ENCODE measurements around the gene ERC2. TPM values are rescaled to one million over a fixed set of nuclear protein-coding genes. Genes with fewer than 3 reads are reported as not detected.

The ERC2 gene
- total and polyA plus RNA-seq, 2 donors (not counting 1 experiment from before 2014, with no cell fraction given): 0.14 to 0.17 TPM

DNA sequence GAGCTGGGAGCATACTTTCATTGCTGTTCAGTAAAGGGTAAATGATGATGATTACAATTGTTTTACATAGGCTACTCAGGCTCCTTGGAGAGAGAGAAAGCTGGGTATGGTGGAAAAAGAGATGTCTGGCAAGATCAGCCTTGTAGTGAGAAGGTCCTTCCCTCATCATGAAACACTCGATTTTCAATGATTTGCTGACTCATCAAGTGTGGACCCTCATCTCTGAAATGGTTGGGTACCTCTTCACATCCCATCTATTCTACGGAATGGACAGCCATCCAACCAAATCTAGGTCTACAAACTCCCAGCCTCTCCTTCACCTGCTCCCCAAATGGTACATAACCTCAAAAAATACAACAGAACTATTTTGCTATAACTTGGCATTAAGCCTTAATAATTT is 610.6 kb downstream of the ERC2 start:
- H3K4me1 ChIP-seq (ENCODE audit: control insufficient read depth, extremely low read depth, insufficient read depth, low read length): no peaks in the 10 kb centered on the region
- TF ChIP-seq, protein P1, sequence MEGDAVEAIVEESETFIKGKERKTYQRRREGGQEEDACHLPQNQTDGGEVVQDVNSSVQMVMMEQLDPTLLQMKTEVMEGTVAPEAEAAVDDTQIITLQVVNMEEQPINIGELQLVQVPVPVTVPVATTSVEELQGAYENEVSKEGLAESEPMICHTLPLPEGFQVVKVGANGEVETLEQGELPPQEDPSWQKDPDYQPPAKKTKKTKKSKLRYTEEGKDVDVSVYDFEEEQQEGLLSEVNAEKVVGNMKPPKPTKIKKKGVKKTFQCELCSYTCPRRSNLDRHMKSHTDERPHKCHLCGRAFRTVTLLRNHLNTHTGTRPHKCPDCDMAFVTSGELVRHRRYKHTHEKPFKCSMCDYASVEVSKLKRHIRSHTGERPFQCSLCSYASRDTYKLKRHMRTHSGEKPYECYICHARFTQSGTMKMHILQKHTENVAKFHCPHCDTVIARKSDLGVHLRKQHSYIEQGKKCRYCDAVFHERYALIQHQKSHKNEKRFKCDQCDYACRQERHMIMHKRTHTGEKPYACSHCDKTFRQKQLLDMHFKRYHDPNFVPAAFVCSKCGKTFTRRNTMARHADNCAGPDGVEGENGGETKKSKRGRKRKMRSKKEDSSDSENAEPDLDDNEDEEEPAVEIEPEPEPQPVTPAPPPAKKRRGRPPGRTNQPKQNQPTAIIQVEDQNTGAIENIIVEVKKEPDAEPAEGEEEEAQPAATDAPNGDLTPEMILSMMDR (conservative IDR thresholded peaks at IDR 0.05 in 1 of 2, IDR thresholded peaks at IDR 0.05 in 1 of 2; ENCODE audit: low read depth in 1 of 2, low read length in 2 of 2): no peak
- no peak for TF ChIP-seq EZH2 (IDR thresholded peaks at IDR 0.05; ENCODE audit: low read length, missing control alignments)
- no peaks in the 10 kb centered on the region for H4K20me1 ChIP-seq (ENCODE audit: control insufficient read depth, extremely low read depth, insufficient read depth, low read length)
- H3K79me2 ChIP-seq (ENCODE audit: control insufficient read depth, insufficient read depth, low read length): no peaks in the 10 kb centered on the region
- H2AFZ ChIP-seq (ENCODE audit: low read length): no peak overlapping the region
- H3K36me3 ChIP-seq (ENCODE audit: control insufficient read depth, insufficient read depth, low read length): no peaks in the 10 kb centered on the region
- no peaks in the 10 kb centered on the region for H3K27me3 ChIP-seq (ENCODE audit: control insufficient read depth, insufficient read depth, low read length)
- H3K9ac ChIP-seq (ENCODE audit: insufficient read depth, low read length): no peak overlapping the region
- no peak for DNase-seq (ENCODE audit: low read depth in 2 of 2)
- H3K4me2 ChIP-seq (ENCODE audit: extremely low read depth, insufficient read depth, low read length): no peak overlapping the region
- no peaks in the 10 kb centered on the region for H3K9me3 ChIP-seq (ENCODE audit: control insufficient read depth, insufficient read depth, low read depth, low read length)
- no peak overlapping the region for H3K27ac ChIP-seq (ENCODE audit: insufficient read depth, low read length)
- H3K4me3 ChIP-seq (replicated peaks in 1 of 4; ENCODE audit: control extremely low read depth in 1 of 4, insufficient read depth in 1 of 4, low read depth in 3 of 4, low read length in 4 of 4): no peak overlapping the region

DNA sequence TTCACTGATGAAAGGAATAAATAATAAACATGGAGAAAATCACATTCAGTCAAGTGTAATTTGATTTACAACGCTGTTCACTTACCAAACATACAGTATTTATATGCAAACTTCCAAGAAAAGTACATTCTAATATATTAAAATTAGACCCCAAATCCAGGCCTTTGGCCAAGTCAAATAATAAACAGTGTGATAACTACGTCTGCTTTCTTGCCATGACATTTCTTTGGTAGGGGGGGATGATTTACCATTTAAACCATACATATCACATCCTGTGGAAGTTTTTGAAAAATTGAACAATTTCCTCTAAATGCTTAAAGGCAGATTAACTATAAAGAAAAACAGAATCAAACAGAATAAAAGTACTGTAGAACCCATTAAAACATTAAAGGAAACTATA is 613.0 kb downstream of the ERC2 start:
- DNase-seq (ENCODE audit: low read depth in 2 of 2): no peak
- Histone ChIP-seq H3K27ac (ENCODE audit: insufficient read depth, low read length) (no peak overlapping the region), H3K4me3 (replicated peaks in 1 of 4; ENCODE audit: control extremely low read depth in 1 of 4, insufficient read depth in 1 of 4, low read depth in 3 of 4, low read length in 4 of 4) (no peak overlapping the region), H4K20me1 (ENCODE audit: control insufficient read depth, extremely low read depth, insufficient read depth, low read length) (no peaks in the 10 kb centered on the region), H3K4me2 (ENCODE audit: extremely low read depth, insufficient read depth, low read length) (no peak overlapping the region), H3K4me1 (ENCODE audit: control insufficient read depth, extremely low read depth, insufficient read depth, low read length) (no peaks in the 10 kb centered on the region), H3K36me3 (ENCODE audit: control insufficient read depth, insufficient read depth, low read length) (no peaks in the 10 kb centered on the region), H3K9ac (ENCODE audit: insufficient read depth, low read length) (no peak overlapping the region), H2AFZ (ENCODE audit: low read length) (no peak overlapping the region), H3K27me3 (ENCODE audit: control insufficient read depth, insufficient read depth, low read length) (no peaks in the 10 kb centered on the region), H3K9me3 (ENCODE audit: control insufficient read depth, insufficient read depth, low read depth, low read length) (no peaks in the 10 kb centered on the region), H3K79me2 (ENCODE audit: control insufficient read depth, insufficient read depth, low read length) (no peaks in the 10 kb centered on the region)
- TF ChIP-seq, protein P1 (conservative IDR thresholded peaks at IDR 0.05 in 1 of 2, IDR thresholded peaks at IDR 0.05 in 1 of 2; ENCODE audit: low read depth in 1 of 2, low read length in 2 of 2): no peak
- TF ChIP-seq EZH2 (IDR thresholded peaks at IDR 0.05; ENCODE audit: low read length, missing control alignments): no peak

- no peak overlapping the region for H3K27ac ChIP-seq (ENCODE audit: insufficient read depth, low read length)
- H4K20me1 ChIP-seq (ENCODE audit: control insufficient read depth, extremely low read depth, insufficient read depth, low read length): no peaks in the 10 kb centered on the region
- no peaks in the 10 kb centered on the region for H3K36me3 ChIP-seq (ENCODE audit: control insufficient read depth, insufficient read depth, low read length)
- H2AFZ ChIP-seq (ENCODE audit: low read length): no peak overlapping the region
- no peak overlapping the region for H3K4me2 ChIP-seq (ENCODE audit: extremely low read depth, insufficient read depth, low read length)
- H3K79me2 ChIP-seq (ENCODE audit: control insufficient read depth, insufficient read depth, low read length): no peaks in the 10 kb centered on the region
- H3K9ac ChIP-seq (ENCODE audit: insufficient read depth, low read length): no peak overlapping the region
- TF ChIP-seq, protein P1 (conservative IDR thresholded peaks at IDR 0.05 in 1 of 2, IDR thresholded peaks at IDR 0.05 in 1 of 2; ENCODE audit: low read depth in 1 of 2, low read length in 2 of 2): no peak
- no peak for TF ChIP-seq EZH2 (IDR thresholded peaks at IDR 0.05; ENCODE audit: low read length, missing control alignments)
- no peaks in the 10 kb centered on the region for H3K9me3 ChIP-seq (ENCODE audit: control insufficient read depth, insufficient read depth, low read depth, low read length)
- H3K4me1 ChIP-seq (ENCODE audit: control insufficient read depth, extremely low read depth, insufficient read depth, low read length): no peaks in the 10 kb centered on the region
- H3K27me3 ChIP-seq (ENCODE audit: control insufficient read depth, insufficient read depth, low read length): no peaks in the 10 kb centered on the region
- no peak overlapping the region for H3K4me3 ChIP-seq (replicated peaks in 1 of 4; ENCODE audit: control extremely low read depth in 1 of 4, insufficient read depth in 1 of 4, low read depth in 3 of 4, low read length in 4 of 4)
- DNase-seq (ENCODE audit: low read depth in 2 of 2): no peak
These were observed 613.8 kb downstream of the ERC2 start for GRCh38 chr3:55854494-55854893.

All from fibroblast of lung (primary cell).